ENCODE results near the gene RNLS.

RNLS gene

DNA sequence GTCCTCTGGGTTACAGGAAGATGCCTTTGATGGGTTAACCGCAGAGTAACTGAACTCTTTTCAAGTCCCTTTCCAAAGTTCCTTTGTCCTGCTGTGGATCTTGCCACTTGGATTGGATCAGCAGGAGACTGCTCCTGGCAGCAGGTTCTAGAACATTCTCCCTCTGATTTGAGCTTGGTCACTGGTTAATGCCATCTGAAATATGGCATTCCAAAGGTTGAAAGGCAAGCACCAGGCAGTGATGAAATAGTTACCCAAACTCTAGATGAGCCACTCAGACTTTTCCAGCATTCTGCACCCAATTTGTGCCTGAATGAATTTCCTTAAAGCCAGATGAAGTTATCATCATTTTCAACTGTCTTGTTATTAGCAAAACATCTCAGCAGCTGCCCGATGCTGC lies 343.9 kb downstream of the RNLS start:
- H3K79me2 ChIP-seq (ENCODE audit: low read length): no peaks in the 10 kb centered on the region
- H3K27me3 ChIP-seq (ENCODE audit: low read depth, low read length): no peaks in the 10 kb centered on the region
- no peaks in the 10 kb centered on the region for H3K4me1 ChIP-seq (ENCODE audit: low read length)
- no peak overlapping the region for H2AFZ ChIP-seq (ENCODE audit: low read depth, low read length)
- H4K20me1 ChIP-seq (ENCODE audit: insufficient read depth, low read length): no peaks in the 10 kb centered on the region
- H3K36me3 ChIP-seq (replicated peaks; ENCODE audit: low read depth, low read length): no peaks in the 10 kb centered on the region
- no peak overlapping the region for H3K4me3 ChIP-seq (ENCODE audit: low read length)
- TF ChIP-seq CTCF (IDR thresholded peaks at IDR 0.05; ENCODE audit: low read depth, low read length) (no peak), EZH2phosphoT487 (IDR thresholded peaks at IDR 0.05; ENCODE audit: low read depth) (no peak)
- no peaks in the 10 kb centered on the region for H3K9me3 ChIP-seq (ENCODE audit: insufficient read depth, low read length)
- H3K9ac ChIP-seq (ENCODE audit: low read length): no peak overlapping the region
- no peak overlapping the region for H3K27ac ChIP-seq (ENCODE audit: low read length)
- no peak overlapping the region for H3K4me2 ChIP-seq (ENCODE audit: low read length)

GRCh38 chr10:88238615-88238914 lies 344.6 kb downstream of the RNLS start:
- Histone ChIP-seq H2AFZ (ENCODE audit: low read depth, low read length) (no peak overlapping the region), H3K27ac (ENCODE audit: low read length) (no peak overlapping the region), H3K4me1 (ENCODE audit: low read length) (no peaks in the 10 kb centered on the region), H3K9ac (ENCODE audit: low read length) (no peak overlapping the region), H3K36me3 (replicated peaks; ENCODE audit: low read depth, low read length) (no peaks in the 10 kb centered on the region), H3K4me2 (ENCODE audit: low read length) (no peak overlapping the region), H3K4me3 (ENCODE audit: low read length) (no peak overlapping the region), H3K27me3 (ENCODE audit: low read depth, low read length) (no peaks in the 10 kb centered on the region), H3K9me3 (ENCODE audit: insufficient read depth, low read length) (no peaks in the 10 kb centered on the region), H3K79me2 (ENCODE audit: low read length) (no peaks in the 10 kb centered on the region), H4K20me1 (ENCODE audit: insufficient read depth, low read length) (no peaks in the 10 kb centered on the region)
- TF ChIP-seq EZH2phosphoT487 (IDR thresholded peaks at IDR 0.05; ENCODE audit: low read depth): no peak
- TF ChIP-seq CTCF (IDR thresholded peaks at IDR 0.05; ENCODE audit: low read depth, low read length): no peak

DNA sequence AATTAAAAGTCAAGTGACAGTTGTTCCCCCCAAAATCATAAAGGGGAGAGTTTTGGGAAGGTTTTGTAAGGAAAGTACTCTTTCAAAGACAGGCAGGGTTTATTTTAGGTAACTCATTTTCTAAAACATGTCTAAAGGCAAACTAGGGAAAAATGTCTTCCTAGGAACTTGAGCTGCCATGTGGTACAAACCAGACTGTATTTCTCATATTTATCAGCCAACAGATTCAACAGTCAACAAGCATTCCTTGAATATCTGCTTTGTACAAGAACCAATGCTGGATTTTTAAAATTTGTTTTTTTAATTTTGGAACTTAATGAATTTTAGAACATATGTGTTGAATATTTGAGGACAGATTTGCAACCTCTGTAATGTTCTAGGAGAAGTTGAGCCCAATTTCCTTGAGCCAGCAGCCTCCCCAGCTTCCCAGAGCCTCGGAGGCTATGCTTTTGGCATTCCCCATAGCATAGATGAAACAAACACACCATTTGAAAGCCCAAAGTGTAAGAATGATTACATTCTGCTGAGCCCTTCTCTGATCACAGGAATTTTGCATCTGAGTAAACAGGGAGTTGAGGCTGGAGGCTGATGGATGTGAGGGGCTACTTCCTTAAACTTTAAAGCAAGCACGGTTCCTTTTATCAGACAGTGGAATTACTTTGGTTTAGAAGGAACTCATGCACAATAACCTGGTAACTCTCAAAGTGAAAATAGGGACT lies 345.1 kb downstream of the RNLS start:
- no peak overlapping the region for H2AFZ ChIP-seq (ENCODE audit: low read depth, low read length)
- H3K9ac ChIP-seq (ENCODE audit: low read length): no peak overlapping the region

More for the DNA sequence above, 345.1 kb downstream of the RNLS start:
- no peak for TF ChIP-seq EZH2phosphoT487 (IDR thresholded peaks at IDR 0.05; ENCODE audit: low read depth)
- TF ChIP-seq CTCF (IDR thresholded peaks at IDR 0.05; ENCODE audit: low read depth, low read length): no peak
- Histone ChIP-seq H3K4me2 (ENCODE audit: low read length) (no peak overlapping the region), H3K4me3 (ENCODE audit: low read length) (no peak overlapping the region), H3K9me3 (ENCODE audit: insufficient read depth, low read length) (no peaks in the 10 kb centered on the region), H4K20me1 (ENCODE audit: insufficient read depth, low read length) (no peaks in the 10 kb centered on the region), H3K36me3 (replicated peaks; ENCODE audit: low read depth, low read length) (no peaks in the 10 kb centered on the region), H3K4me1 (ENCODE audit: low read length) (no peaks in the 10 kb centered on the region), H3K79me2 (ENCODE audit: low read length) (no peaks in the 10 kb centered on the region), H3K27me3 (ENCODE audit: low read depth, low read length) (no peaks in the 10 kb centered on the region), H3K27ac (ENCODE audit: low read length) (no peak overlapping the region)
